GM10266 (cell line): ENCODE results near the gene HNRNPA1.
"Not testable (repeated sequence)": the region's sequence is repeated elsewhere in the genome, so short reads cannot be mapped to it uniquely, and the experiment has no call there.

Experiments
- DNase-seq: peaks from one replicate; pipeline ENCODE4 v3.0.0; 2012; ENCODE audit errors: extremely low spot score
- TF ChIP-seq, protein P1 (sequence below): IDR thresholded peaks from 2 replicates; pipeline ENCODE4 v1.5.1; 2012; ENCODE audit warnings: mild to moderate bottlenecking, low read depth; ENCODE audit not compliant: control insufficient read depth, insufficient read depth; ENCODE audit errors: missing control alignments

HNRNPA1 gene

GRCh38 chr12:54301428-54302048 lies 21.0 kb downstream of the HNRNPA1 start:
- TF ChIP-seq, protein P1, sequence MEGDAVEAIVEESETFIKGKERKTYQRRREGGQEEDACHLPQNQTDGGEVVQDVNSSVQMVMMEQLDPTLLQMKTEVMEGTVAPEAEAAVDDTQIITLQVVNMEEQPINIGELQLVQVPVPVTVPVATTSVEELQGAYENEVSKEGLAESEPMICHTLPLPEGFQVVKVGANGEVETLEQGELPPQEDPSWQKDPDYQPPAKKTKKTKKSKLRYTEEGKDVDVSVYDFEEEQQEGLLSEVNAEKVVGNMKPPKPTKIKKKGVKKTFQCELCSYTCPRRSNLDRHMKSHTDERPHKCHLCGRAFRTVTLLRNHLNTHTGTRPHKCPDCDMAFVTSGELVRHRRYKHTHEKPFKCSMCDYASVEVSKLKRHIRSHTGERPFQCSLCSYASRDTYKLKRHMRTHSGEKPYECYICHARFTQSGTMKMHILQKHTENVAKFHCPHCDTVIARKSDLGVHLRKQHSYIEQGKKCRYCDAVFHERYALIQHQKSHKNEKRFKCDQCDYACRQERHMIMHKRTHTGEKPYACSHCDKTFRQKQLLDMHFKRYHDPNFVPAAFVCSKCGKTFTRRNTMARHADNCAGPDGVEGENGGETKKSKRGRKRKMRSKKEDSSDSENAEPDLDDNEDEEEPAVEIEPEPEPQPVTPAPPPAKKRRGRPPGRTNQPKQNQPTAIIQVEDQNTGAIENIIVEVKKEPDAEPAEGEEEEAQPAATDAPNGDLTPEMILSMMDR, result no peak
- DNase-seq, result no peak

DNA sequence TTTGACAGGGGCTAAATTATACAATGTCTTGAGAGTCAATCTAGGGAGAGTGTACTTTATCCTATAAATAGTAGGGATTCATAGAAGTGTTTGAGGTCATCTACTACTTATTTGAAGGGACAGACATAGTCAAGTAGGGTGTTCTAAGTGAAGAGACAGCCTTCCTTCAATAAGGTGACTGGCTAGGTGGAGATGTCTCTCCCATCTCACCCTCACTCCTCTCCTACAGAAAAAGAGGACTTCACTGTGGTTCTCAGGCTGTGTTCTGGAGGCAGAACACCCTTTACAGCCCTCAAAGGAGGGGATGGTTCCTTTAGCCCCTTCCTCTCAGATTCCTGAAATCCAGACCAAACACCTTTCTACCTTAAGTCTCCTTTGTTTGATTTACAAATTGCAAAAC lies 23.1 kb downstream of the HNRNPA1 start:
- DNase-seq, result no peak
- TF ChIP-seq, protein P1, result no peak

GRCh38 chr12:54304187-54304810 lies 23.8 kb downstream of the HNRNPA1 start:
- no peak for DNase-seq
- TF ChIP-seq, protein P1, result no peak

- TF ChIP-seq, protein P1, result no peak
- no peak for DNase-seq
Observed at GRCh38 chr12:54306925-54307741, 26.6 kb downstream of the HNRNPA1 start.

- TF ChIP-seq, protein P1, result no peak
- no peak for DNase-seq
Observed at GRCh38 chr12:54311051-54311450, 30.5 kb downstream of the HNRNPA1 start.

DNA sequence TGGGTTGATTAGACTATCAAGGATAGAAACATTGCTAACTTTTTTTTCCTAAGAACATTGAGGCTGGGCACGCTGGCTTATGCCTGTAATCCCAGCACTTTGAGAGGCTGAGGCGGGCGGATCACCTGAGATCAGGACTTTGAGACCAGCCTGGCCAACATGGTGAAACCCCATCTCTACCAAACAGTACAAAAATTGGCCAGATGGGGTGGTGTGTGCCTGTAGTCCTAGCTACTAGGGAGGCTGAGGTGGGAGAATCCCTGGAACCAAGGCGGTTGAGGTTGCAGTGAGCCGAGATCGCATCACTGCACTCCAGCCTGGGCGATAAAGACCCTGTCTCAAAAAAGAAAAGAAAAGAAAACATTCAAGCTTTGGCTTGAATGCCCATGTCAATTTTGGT lies 31.8 kb downstream of the HNRNPA1 start:
- DNase-seq, result not testable (repeated sequence)

GRCh38 chr12:54321363-54321762 lies 40.8 kb downstream of the HNRNPA1 start:
- no peak for DNase-seq

More at GRCh38 chr12:54321363-54321762, 40.8 kb downstream of the HNRNPA1 start:
- TF ChIP-seq, protein P1, result no peak
